GM21619 (cell line): Measurements from ENCODE around the gene BLACAT1.
"Not testable (repeated sequence)": the region's sequence is repeated elsewhere in the genome, so short reads cannot be mapped to it uniquely, and the experiment has no call there.

Source experiments
- ATAC-seq: cut with Tn5 transposase; IDR thresholded peaks from one replicate; pipeline ENCODE4 v1.9.1; 2021; ENCODE audit not compliant: unreplicated experiment

BLACAT1 gene

DNA sequence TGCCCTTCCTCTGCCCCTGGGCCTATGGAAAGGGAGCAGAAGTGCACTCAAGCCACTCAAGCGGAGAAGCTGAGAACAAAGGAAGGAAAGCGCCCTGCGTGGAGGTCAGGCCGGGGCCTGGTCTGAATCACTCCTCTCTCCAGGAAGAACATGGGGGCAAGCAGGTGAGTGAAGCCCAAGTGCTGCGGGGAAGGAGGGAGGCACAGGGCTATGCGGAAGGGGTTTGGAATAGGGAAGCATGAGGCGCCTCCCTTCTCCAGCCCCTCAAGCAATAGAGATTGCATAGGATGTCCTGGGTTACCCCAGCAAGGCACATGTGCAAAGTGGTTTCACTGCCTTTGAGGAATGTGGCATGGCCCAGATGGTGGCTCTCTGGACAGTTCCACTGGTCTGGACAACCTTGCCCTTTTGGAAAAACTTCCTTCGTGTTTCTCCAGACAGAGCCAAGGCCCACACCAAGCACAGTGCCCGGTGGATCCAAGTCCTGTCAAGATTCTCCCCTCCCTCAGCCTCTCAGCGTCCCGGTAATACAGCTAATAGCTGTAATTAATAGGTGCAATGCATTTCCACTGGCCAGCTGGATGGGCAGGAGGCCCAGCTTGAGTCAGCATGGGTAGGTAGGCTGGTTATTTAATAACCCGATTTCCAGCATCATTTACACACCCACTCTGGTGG is 13.7 kb downstream of the BLACAT1 start:
- no peak for ATAC-seq

DNA sequence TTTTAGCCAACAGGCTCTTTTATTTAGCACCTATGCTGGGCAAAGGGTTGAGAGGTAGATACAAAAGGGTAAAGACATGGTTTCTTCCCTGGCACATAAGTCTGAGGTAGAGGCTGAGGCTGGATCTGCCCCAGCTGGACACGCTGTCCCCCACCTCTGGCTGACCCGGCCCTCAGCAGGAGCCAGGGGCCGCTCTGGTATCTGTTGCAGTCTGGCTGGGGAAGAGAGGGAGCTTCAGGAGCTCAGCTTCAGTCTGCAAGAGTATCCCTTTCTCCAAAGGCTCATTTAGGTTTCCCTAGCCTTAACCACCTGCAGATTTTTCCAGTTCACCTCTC is 14.2 kb downstream of the BLACAT1 start:
- ATAC-seq = no peak

DNA sequence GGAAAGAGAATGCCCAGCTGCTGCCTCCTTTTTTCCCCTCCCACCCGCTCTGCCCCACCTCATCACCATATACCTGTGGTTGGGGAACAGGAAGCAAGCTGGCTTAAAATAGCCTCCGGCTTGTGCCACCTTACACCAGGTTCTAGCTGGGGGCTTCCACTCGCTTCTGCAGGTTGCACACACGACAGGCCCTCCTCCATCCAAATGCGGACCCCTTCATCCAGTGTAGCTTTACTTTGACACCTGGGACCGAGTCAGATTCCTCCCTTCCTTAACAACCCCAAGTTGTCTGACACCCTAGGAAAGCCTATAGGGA is 14.6 kb downstream of the BLACAT1 start:
- ATAC-seq = no peak

DNA sequence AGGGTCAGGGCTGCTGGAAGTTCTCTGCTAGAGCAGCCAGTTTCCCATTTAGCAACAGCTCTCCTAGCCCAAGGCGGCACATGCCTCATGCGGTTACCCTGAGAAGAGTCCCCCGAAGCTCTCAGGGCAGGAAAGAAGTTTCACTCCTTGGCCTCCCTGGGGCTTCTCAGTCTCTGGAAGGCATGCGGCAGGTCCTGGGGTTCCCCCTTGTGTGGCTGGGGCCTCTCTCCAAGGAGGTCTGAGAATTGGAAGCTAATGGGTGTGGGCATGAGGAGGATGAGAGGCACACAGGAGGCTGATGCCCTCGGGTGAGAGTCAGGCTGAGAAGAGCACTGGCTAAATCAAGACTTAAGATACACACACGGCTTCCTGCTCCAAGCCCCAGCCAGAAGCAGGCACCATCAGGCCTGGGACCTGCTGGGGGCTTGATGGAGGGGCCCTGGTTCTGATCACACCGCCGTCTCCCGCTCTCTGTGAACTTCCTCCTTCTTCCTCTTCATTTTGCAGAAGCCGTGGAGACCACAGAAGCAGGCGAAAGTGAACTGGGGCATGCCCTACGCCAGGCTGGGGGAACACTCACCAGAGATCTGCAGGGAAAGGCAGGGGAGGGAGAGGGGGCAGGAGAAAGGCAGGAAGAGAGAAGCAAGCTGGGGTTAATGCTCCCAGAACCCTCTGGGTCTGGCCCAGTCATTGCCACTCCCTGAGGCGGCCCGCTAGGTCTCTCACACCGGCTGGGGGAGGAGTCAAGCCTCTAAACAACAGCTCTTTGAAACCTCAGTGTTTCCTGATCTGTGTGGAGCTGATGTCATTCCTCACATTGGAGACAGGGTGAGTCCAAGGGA is 15.1 kb downstream of the BLACAT1 start:
- ATAC-seq = peak; percentile 73

DNA sequence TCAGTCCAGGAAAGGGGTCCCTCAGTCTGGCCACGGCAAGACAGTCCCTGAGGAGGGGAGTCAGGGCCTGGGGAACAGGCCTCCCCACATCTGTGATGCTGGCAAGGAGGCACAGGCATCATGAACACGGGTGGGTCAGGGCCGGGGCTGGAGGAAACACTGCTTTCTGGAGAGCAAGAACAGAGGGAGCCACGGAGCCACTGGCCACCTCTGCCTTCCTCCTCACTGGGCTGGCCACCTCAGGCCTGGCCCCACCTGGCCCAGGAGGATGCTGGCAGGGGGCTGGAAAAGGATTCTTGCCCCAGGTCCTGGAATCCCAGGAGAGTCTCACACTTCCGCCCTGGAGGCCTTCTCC is 15.7 kb downstream of the BLACAT1 start:
- no peak for ATAC-seq

DNA sequence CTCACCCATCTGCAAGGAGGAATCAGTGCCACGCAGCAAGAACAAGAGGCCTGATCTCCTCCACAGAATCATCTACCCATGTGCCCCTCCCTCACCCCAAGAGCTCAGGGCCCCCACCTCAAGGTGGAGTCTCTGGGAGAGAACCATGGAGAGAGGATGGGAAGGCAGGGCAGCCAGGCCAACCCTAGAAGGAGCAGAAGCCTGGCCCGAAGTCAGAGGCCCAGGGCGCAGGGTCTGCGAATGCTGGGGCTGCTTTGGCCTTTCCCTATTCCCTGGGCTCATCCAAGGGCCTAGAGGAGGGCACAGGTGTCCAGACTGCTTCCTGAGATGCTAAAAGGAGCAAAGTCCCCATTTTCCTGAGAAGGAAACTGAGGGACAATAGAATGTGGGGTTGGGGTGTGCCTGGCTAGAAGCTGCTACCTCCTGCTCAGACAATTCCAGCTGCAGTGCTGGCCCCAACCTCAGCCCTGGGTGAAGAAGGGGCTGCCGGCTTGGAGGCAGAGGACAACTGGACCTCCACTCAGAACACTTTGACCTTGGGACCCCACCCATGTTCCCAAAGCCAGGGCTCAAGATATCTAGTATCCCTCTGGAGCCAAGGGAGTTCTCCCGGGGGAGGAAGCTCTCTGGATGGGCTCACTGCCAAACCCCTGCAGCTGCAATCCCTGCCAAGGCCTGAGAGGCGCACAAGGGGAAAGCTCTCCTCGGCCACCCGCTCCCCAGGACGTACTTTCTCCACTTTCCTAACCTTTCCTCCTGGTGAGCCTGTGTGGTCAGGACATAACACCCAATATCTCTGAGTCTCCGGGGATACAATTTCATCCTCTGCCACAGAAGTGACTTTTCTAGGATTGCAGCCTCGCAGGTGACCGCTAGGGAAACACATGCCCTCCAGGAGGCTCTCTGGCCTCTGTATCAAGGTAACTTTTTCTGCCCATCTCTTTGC is 17.4 kb downstream of the BLACAT1 start:
- ATAC-seq = no peak

DNA sequence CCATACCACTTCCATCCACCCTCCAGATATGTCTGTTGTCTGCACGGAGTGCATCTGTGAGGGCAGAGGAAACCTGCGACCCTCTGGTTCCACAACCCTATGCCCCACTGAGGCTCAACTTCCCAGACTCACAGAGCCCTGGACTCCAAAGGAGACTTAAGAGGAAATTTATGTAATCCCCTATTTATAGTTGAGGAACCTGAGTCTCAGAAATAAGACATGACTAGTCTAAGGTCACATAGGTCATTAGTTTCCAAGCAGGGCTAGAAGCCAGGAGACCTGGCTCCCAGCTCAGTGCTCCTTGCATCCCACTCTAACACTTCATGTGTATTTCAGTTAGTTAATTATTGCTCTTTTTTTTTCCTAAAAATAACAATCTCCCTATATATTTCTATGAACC is 18.3 kb downstream of the BLACAT1 start:
- ATAC-seq = no peak

DNA sequence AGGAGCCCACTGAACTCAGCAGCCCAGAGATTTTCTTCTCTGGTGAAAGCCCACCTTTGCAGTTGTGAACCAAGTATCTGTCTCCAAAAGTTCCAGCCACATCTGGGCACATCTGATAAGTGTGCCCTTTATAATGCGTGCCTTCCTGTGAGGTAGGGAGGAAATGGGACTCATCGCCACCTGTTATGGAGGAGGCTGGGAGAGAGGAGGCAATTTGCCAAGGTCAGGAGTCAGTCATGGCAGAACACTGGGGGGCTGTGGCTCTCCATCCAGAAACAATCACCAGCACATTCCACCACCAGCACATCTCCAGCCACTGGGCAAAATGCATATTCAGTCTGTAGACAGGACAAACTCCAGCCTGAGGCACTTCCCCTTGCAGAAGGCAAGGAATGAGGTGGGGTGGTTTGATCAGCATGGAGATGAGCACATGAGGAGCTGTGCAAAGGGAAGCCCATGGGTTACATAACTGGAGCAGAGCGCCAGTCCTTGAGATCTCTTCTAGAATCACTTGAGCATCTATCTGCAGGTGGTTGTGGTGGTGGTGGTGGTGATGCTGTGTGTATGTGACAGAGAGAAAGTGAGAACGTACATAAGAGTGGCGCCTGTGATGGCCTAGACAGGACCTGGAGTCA is 19.0 kb downstream of the BLACAT1 start:
- no peak for ATAC-seq

DNA sequence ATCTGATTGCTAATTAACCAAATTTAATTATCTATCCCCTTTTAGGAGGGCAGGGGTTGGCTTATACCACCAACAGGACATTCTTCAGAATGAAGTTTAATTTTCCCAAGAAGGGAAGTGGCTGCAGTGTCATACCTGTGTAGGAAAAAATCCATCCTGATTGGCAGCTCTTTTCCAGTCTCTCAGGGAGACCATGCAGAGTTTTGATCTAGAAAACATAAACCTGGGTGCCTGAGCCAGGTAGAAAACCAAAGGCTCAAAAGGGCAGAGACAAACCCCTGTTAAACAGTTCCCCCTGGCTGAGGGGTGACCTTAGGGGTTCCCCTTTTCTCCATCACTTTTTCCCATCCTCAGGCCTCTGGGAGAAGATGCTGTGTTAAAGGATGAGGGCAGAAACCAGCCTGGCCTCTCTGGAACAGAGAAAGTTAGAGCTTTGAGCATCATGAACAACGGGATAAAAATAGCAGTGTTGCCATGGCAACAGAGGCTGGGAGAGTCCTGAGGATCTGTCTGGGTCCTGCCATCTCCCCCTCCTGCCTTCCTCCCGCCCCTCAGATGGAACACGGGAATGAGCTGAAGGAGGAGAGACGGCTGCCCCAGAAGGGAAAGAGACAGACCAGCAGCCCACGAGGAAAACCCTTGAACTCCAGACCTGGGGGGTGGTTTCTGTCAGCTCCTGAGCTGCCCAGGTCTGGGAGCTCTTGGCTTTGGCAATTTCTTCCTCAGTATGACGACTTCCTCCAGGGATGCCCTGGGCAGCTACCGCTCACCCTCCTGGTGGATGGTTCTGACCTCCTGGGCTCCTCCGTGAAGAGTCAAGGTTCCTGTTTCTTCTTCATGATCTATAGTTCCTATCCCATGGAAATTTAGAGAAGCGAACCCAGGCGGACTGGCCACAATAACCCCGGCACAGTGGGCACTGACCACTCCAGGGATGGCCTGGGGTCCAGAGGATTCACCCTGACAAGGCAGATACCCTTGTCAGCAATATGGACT is 20.0 kb downstream of the BLACAT1 start:
- no peak for ATAC-seq

DNA sequence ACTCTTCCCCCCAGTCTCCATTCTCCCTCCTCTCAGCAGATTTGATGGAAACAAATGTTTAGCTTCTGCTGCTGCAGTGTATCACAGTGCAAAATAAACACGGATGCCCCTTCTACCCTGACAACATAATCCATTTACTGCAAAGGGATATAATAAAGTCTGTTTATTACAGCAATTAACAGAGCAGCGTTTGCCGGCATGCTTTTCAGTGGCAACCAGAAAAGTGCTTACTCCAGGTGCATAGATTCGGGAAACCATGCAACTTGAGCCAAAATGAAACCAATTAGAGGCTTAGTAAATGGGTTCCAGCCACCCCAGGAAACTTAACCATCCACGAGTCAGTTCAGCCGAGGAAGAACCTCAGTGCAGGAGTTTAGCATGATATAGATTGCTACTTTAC is 21.1 kb downstream of the BLACAT1 start:
- no peak for ATAC-seq

DNA sequence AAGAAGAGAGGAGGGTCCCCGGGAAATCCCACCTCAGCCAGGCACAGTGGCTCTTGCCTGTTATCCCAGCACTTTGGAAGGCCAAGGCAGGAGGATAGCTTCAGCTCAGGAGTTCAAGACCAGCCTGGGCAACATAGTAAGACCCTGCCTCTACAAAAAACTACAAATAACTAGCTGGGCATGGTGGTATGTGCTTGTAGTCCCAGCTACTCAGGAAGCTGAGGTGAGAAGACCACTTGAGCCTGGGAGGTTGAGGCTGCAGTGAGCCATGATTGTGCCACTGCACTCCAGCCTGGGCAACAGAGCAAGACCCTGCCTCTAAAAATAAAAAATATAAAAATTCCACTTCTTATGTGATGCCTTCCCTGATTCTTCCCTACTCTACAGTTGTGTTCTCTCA is 23.2 kb downstream of the BLACAT1 start:
- ATAC-seq = not testable (repeated sequence)

DNA sequence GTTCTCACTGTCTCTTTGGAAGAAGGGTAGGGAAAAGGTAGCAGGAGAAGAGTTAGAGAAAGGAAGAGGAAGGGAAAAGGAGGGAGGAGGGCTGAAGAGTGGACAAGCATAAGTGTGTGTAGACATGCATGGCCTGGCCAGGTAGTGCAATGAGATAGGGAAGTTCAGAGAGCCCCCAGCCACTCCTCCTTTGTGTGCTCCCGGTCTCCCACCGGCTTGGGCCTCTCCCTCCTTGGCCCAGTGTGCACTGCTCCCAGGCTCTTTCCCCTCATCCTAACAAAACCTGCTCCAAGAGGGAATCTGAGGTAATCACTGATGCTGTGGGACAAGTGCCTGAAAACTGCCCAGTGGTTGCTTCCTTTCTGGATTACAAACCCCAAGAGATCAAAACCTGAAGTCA is 23.7 kb downstream of the BLACAT1 start:
- ATAC-seq = no peak

DNA sequence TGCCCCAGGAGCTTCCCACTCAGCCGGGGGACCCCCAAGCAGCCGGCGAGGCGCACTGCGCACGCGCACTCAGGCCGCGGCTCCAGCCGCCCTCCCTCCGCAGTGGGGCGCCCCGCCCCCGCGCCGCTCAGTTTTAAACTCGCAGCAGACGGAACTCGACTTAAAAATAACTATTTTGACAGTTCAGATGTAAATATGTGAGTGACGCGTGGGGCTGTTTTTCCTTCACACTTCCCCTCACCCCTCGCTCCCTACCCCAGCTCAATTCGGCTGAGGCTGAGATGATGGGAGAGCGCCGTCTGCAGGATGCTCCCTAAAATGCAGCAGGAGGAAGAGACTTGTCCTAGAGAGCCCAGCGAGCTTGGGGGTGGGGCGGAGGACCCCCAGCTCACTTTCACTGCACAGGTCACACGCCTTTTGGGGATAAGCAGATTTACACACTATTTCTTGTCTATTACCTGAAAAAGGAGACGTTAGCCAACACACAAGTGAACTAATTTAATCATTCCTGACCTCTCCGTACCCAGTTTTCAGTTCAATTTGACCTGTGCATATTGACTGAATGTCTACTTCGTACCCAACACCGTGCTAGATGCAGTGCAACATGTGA is 25.0 kb downstream of the BLACAT1 start:
- no peak for ATAC-seq

DNA sequence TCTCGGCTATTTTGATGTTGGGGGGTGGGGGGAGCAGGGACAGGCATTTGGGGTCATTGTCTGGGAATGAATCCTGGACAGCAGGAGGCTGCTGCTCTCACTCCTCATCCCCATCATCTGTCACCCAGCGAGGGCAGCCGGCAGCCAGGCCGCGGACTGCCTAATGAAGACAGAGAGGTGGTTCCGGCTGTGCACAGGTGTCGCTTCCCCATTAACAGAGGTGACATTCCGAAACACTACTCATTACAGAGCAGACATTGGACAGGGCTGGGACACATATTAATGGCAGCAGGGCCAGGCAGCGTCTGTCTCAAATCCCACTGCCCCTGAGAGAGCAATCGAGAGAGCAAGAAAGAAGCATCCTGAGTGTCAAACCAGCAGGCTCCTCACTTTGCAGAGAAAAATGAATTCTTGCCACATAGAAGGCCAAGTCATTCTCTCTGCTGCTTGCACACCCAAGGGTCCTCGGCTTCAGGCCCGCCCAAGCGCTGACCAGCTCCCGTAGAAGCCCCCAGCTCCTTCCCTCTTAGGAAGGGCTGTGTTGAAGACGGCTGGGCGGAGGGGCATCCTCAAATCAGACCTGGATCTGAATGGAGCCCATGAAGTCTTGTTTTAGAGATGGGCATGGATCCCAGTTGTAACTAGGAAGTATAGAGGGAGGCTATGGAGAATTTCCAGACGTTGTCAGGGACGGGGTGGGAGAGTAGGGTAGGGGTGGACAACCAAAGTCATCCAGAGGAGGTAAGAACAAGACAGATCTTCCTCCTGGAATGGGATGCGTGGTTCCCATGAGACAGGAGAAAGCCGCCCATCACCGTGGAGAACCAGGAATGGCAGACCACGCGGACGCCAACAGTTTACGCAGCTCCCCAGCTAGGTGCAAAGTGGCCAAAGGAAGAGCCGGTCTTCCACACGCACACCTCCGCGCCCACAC is 25.8 kb downstream of the BLACAT1 start:
- ATAC-seq = no peak

DNA sequence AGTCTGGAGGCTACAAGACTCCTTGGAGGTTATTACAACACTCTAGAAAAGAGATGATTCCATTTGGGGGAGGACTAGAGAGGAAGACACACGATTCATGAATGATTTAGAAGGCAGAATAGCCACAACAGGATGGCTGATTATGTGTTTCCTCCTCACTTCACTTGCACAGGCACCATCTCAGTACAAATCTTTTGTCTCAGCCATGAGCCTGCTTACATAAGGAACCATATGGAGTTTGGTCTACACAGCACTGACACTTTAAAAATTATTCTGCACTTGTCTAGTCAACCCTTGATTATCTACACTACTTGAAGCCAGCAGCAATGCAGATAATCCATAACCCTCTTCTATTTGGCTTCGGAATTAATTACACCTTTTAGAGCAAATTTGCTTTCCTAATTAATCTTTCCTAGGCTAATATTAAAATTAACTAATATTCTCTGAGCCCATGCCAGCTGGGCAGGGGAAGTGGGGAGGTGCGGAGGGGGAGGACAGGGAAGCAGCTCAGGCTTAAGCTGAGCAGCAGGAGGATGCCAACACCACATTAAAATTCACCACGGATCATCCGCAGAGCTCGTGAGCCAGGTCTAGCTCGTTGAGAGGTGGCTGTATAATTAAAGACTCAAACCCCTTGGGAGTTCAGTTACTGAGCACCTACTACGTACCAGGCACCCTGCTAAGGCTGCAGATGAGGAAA is 30.8 kb downstream of the BLACAT1 start:
- no peak for ATAC-seq

DNA sequence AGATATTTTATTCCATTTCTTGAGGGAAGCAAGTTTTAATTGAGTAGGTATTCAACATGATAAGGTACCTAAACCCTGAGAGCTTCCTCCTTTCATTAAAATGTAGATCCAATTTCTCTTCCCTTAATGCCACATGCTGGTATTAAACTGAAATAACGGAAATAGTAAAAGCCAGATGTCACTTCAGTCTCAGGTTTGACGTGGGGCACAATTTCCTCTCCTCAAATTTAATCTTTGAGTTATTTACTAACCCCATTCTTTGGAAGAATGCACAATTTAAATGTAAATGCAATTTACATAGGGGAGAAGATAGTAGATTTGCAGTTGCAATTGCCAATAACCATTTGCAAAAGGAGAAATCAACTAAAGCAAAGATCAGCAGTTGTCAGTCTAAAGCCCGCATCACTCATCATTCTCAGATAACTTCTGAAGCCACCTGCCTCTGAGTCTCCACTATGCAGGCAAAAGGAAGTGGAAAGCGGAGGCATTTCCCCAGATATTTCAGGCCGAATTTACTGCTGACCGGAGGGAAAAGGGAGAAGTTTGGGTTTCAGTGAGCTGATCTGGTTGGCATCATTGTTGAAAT is 31.9 kb downstream of the BLACAT1 start:
- ATAC-seq = no peak

DNA sequence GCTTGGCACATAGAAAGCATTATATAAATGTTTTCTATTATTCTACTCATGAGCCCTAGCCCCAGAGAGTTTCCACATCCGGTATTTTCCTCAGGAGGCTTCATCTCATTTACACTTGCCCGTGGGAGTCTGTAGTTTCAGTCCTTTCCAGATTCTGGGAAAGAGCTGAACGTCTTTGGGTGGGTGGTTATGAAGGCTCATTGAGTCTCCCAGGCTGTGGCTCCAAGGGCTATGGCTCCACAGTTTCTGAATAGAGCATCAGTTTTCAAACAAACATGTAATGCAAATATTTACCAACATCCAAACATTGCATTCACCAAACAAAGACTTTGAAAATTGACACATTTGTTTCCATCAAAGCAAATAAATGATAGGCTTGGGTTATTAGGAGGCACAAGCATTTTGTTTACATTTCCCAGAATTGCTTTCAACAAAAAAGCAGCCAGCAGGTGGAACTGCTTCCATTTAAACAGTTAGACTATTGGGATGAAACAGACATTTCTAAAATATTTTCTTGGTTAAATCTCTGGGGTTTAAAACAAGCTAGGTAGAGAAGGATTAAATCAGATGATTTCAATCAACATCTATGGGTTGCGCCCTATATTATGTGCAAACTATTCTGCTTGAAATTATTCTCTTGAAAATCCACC is 32.7 kb downstream of the BLACAT1 start:
- ATAC-seq = no peak
